ENCODE measurements around the gene TANC1.

DNA sequence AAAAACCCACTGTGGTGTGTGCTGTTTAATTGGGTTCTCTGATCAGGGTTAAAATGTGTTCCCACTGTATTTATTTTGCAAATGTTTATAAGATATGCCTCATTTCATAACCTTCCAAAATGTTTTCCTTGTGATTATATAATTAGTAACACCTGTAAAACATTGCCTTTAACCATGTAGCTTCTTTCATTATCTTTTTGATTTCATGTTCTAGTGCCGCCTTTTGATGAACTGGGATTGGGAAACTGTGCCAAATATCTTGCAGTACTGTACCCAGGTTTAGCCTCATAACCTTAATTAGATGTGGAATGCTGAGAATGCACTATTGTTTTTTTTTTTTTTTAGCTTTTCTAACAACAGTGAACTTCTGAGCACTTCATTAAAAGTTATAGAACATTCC, 96.9 kb downstream of the TANC1 start:
- TF ChIP-seq, protein P1, sequence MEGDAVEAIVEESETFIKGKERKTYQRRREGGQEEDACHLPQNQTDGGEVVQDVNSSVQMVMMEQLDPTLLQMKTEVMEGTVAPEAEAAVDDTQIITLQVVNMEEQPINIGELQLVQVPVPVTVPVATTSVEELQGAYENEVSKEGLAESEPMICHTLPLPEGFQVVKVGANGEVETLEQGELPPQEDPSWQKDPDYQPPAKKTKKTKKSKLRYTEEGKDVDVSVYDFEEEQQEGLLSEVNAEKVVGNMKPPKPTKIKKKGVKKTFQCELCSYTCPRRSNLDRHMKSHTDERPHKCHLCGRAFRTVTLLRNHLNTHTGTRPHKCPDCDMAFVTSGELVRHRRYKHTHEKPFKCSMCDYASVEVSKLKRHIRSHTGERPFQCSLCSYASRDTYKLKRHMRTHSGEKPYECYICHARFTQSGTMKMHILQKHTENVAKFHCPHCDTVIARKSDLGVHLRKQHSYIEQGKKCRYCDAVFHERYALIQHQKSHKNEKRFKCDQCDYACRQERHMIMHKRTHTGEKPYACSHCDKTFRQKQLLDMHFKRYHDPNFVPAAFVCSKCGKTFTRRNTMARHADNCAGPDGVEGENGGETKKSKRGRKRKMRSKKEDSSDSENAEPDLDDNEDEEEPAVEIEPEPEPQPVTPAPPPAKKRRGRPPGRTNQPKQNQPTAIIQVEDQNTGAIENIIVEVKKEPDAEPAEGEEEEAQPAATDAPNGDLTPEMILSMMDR (IDR thresholded peaks at IDR 0.05), result no peak
- no peak for TF ChIP-seq ZFX (IDR thresholded peaks at IDR 0.05; ENCODE audit: borderline replicate concordance)
